Keratinocyte (primary cell): ENCODE results near the gene TXNRD1. TPM values are rescaled to one million over a fixed set of nuclear protein-coding genes. Genes with fewer than 3 reads are reported as not detected.
A peak's percentile ranks its signal among the peaks of the same experiment; 100 is the strongest.

Experiments
- DNase-seq: peaks from one replicate; pipeline ENCODE4 v3.0.0-alpha.2; 2011; ENCODE audit warnings: low read depth, missing footprints, low spot score
- FAIRE-seq: peaks from 2 replicates; lab custom pipeline; 2011; peaks lifted over from hg19 to GRCh38; lab: Jason Lieb, UNC
- H2AFZ ChIP-seq: 2 replicates; pipeline ENCODE4 v1.6.0; 2012; ENCODE audit warnings: low read length, control low read depth, inconsistent platforms; ENCODE audit not compliant: control insufficient read depth
- H3K27ac ChIP-seq: 2 replicates; pipeline ENCODE4 v1.5.1; 2011; ENCODE audit warnings: low read length; ENCODE audit not compliant: control insufficient read depth, insufficient read depth
- H3K27me3 ChIP-seq: 3 replicates; pipeline ENCODE4 v1.6.0; 2011; ENCODE audit warnings: low read length; ENCODE audit not compliant: control insufficient read depth, insufficient read depth; ENCODE audit errors: extremely low read depth
- H3K36me3 ChIP-seq, 2 experiments: 2 replicates in 1 of 2; 3 replicates in 1 of 2; pipeline ENCODE4 v1.5.1; 2011; ENCODE audit warnings: low read length in 2 of 2, mild to moderate bottlenecking in 1 of 2; ENCODE audit not compliant: control insufficient read depth in 2 of 2, insufficient read depth in 2 of 2; ENCODE audit errors: extremely low read depth in 1 of 2
- H3K4me1 ChIP-seq: 3 replicates; pipeline ENCODE4 v1.5.1; 2011; ENCODE audit warnings: low read length; ENCODE audit not compliant: control insufficient read depth, insufficient read depth; ENCODE audit errors: extremely low read depth
- H3K4me2 ChIP-seq: 3 replicates; pipeline ENCODE4 v1.6.0; 2011; ENCODE audit warnings: low read depth, low read length; ENCODE audit not compliant: control insufficient read depth, insufficient read depth; ENCODE audit errors: extremely low read depth
- H3K4me3 ChIP-seq, 3 experiments: fragments of 200-600 bp in 1 of 3; sonication (generic) in 1 of 3; 2 replicates in 2 of 3; 3 replicates in 1 of 3; pipeline ENCODE4 v1.5.1; 2011 to 2016; ENCODE audit warnings: low read length in 3 of 3, mild to moderate bottlenecking in 3 of 3, control low read depth in 2 of 3, inconsistent platforms in 1 of 3, low read depth in 1 of 3, mixed read lengths in 1 of 3, mixed run types in 1 of 3, moderate library complexity in 1 of 3; ENCODE audit not compliant: control insufficient read depth in 2 of 3, insufficient read depth in 2 of 3; ENCODE audit errors: extremely low read depth in 1 of 3
- H3K79me2 ChIP-seq: 2 replicates; pipeline ENCODE4 v1.6.0; 2012; ENCODE audit warnings: low read length; ENCODE audit not compliant: control insufficient read depth, insufficient read depth
- H3K9ac ChIP-seq: 3 replicates; pipeline ENCODE4 v1.6.0; 2011; ENCODE audit warnings: low read length; ENCODE audit not compliant: control insufficient read depth, insufficient read depth; ENCODE audit errors: extremely low read depth
- H3K9me1 ChIP-seq: 3 replicates; pipeline ENCODE4 v1.6.0; 2011; ENCODE audit warnings: low read length; ENCODE audit not compliant: control insufficient read depth, insufficient read depth; ENCODE audit errors: extremely low read depth
- H3K9me3 ChIP-seq: 2 replicates; pipeline ENCODE4 v1.5.1; 2012; ENCODE audit warnings: low read depth, low read length; ENCODE audit not compliant: control insufficient read depth
- H4K20me1 ChIP-seq: 3 replicates; pipeline ENCODE4 v1.6.0; 2011; ENCODE audit warnings: low read length; ENCODE audit not compliant: control insufficient read depth, insufficient read depth; ENCODE audit errors: extremely low read depth
- EZH2 ChIP-seq: IDR thresholded peaks from one replicate; pipeline ENCODE4 v1.6.1; 2012; ENCODE audit warnings: inconsistent platforms, mild to moderate bottlenecking, low read length, moderate library complexity
- dilution Hi-C: fragments of 300-500 bp; cut with MboI; formaldehyde crosslinking; loops from one replicate; pipeline ENCODE4 v1.7.0; 2020; ENCODE audit warnings: low sequenced_read_pairs; ENCODE audit not compliant: extremely low pct_ligation_motif_present
- polyA plus RNA-seq, 5 experiments: library from polyadenylated mRNA; depleted of rRNA in 3 of 5; stranded (reverse) in 3 of 5; stranded (forward) in 1 of 5; unstranded in 1 of 5; fragments of >200 nt; gene quantifications; 1 replicate in 1 of 5; 2 replicates in 3 of 5; 3 replicates in 1 of 5; pipeline versions ENCODE4 v1.2.1 to v1.2.3, GENCODE V29; 2011 to 2012; ENCODE audit warnings: missing spikeins in 2 of 5, low read depth in 1 of 5, low replicate concordance in 1 of 5
- TF ChIP-seq, protein P1 (sequence below), 3 experiments: IDR thresholded peaks in 1 of 3; conservative IDR thresholded peaks in 1 of 3; optimal IDR thresholded peaks in 1 of 3; 2 replicates in 2 of 3; 3 replicates in 1 of 3; pipeline versions ENCODE3 to v1.5.1; 2011; ENCODE audit warnings: low read length in 3 of 3, mild to moderate bottlenecking in 3 of 3, moderate library complexity in 2 of 3, control low read depth in 1 of 3, inconsistent platforms in 1 of 3; ENCODE audit not compliant: insufficient read depth in 2 of 3; ENCODE audit errors: extremely low read depth in 1 of 3

Gene TXNRD1
- polyA plus RNA-seq, 1 donor (not counting 4 experiments of a cell fraction or from before 2014, with no cell fraction given): 88.9 TPM

DNA sequence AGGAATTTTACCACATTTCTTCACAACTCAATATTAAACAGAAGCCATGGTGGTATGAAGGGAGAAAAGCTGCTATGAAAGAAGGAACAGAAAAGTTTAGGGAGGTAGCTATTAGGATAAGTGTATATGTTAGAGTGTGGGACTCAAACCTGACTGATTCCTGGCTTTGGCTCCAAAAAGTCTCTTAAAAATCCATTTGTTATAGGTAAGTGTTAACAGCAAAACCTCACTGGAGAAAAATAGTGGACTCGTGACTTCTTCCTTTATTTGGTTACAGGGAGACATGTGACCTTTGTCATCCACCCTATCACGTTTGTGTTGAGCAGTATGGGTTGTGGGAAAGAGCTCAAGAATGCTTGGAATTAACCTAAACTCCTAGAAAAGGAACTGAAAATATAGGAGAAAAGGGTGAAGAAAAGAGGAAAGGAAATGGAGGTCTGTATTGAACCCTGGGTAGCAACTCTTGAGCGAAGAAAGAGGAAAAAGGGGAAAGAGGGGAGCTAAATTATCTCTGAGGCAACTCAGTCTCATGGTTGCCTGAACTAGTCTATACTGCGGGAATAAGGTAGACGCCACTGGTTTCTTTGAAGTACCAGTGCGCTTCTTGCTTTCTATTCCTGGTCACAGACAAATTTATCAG, 84.4 kb downstream of the TXNRD1 start:
- no peak overlapping the region for H3K4me3 ChIP-seq
- H4K20me1 ChIP-seq: peaks cover 30% of the 10 kb centered on the region
- no peak overlapping the region for H3K4me2 ChIP-seq
- H3K36me3 ChIP-seq: peaks cover 16 to 35% of the 10 kb centered on the region in 2 experiments
- no peaks in the 10 kb centered on the region for H3K9me3 ChIP-seq
- FAIRE-seq (no peak), DNase-seq (no peak)
- no peak overlapping the region for H2AFZ ChIP-seq
- peaks cover 91% of the 10 kb centered on the region for H3K79me2 ChIP-seq
- dilution Hi-C loops: loop anchor here (25.0 kb wide), 1 partner anchor 88 kb away; the partner anchor contains the start of gene TXNRD1
- peaks cover 32% of the 10 kb centered on the region for H3K4me1 ChIP-seq
- TF ChIP-seq EZH2: no peak
- no peak overlapping the region for H3K9ac ChIP-seq
- no peaks in the 10 kb centered on the region for H3K9me1 ChIP-seq
- H3K27ac ChIP-seq: no peak overlapping the region
- H3K27me3 ChIP-seq: no peaks in the 10 kb centered on the region

DNA sequence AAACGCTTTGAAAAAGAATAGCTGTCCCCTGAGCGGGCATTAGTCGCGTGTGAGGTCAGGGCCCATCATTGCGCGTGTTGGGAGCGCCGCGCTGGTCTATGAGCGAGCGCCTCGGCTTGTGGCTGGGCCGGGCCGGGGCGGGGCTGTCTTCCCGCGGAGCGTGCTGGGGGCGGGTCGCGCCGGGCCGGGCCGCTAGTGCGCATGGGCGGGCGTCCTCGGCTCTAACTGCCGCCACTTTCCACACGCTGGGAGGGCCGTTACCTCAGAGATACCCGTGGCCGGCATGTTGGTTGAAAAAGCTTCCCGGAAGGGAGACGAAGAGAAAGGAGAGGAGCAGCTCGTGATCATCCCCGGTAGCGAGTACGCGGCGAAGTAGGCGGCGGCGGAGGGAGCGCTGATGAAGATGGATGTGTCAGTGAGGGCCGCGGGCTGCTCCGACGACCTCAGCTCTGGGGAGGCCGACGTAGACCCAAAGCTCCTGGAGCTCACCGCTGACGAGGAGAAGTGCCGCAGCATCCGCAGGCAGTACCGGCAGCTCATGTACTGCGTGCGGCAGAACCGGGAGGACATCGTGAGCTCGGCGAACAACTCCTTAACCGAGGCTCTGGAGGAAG, 88.1 kb downstream of the TXNRD1 start, which contains the start of gene EID3:
Gene EID3 (plus strand): TSS at position 202 of the 614 bp plus-strand sequence. CDS start 196 bp downstream, at position 398.
- Histone ChIP-seq H3K4me3 (peak within 1 kb of the TSS; percentile 13 to 65 (median 64)), H3K27ac (peak within 1 kb of the TSS; percentile 70), H3K4me1 (peaks cover 18% of the 10 kb centered on the region), H3K9ac (peak within 1 kb of the TSS; percentile 65), H4K20me1 (peaks cover 28% of the 10 kb centered on the region), H3K27me3 (no peaks in the 10 kb centered on the region), H2AFZ (no peak within 1 kb of the TSS), H3K36me3 (peaks cover 14 to 23% of the 10 kb centered on the region in 2 experiments), H3K9me1 (peaks cover 3% of the 10 kb centered on the region), H3K79me2 (peaks cover 92% of the 10 kb centered on the region), H3K9me3 (no peaks in the 10 kb centered on the region), H3K4me2 (peak within 1 kb of the TSS; percentile 89)
- dilution Hi-C loops: loop anchor here (25.0 kb wide), 1 partner anchor 91 kb away; the partner anchor contains the start of gene TXNRD1
- FAIRE-seq (no peak), DNase-seq (no peak)
- TF ChIP-seq EZH2: no peak
- TF ChIP-seq, protein P1, sequence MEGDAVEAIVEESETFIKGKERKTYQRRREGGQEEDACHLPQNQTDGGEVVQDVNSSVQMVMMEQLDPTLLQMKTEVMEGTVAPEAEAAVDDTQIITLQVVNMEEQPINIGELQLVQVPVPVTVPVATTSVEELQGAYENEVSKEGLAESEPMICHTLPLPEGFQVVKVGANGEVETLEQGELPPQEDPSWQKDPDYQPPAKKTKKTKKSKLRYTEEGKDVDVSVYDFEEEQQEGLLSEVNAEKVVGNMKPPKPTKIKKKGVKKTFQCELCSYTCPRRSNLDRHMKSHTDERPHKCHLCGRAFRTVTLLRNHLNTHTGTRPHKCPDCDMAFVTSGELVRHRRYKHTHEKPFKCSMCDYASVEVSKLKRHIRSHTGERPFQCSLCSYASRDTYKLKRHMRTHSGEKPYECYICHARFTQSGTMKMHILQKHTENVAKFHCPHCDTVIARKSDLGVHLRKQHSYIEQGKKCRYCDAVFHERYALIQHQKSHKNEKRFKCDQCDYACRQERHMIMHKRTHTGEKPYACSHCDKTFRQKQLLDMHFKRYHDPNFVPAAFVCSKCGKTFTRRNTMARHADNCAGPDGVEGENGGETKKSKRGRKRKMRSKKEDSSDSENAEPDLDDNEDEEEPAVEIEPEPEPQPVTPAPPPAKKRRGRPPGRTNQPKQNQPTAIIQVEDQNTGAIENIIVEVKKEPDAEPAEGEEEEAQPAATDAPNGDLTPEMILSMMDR (optimal IDR thresholded peaks at IDR 0.05 in 1 of 3, IDR thresholded peaks at IDR 0.05 in 1 of 3, conservative IDR thresholded peaks at IDR 0.05 in 1 of 3; ENCODE audit: extremely low read depth in 1 of 3, insufficient read depth in 2 of 3, low read length in 3 of 3): no peak
